ENCODE results near the gene TXNL4A.

TXNL4A gene

DNA sequence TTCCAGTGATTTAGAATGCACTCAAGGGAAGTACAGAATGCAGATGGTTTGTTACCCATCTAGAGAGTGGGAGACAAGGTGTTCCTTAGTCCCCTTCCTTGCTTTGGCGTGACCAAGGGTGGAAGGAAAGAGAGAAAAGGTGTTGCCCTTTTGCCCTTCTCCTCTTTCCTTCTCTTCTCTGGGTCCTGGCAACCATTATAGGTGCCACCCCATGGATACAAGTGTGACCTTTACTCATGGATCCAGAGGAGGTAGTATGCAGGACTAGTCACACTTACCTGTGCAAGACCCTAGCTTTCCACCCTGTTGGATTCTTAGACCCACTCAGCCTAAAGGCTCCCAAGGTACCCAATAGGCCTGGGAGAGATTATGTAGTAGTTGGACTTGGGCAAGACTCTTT is 34.2 kb upstream of the TXNL4A start (continued):
- TF ChIP-seq ZNF24 (tag by site-specific recombination; IDR thresholded peaks at IDR 0.05) (no peak), ZNF548 (tag by site-specific recombination; IDR thresholded peaks at IDR 0.05) (no peak), ZNF747 (tag by site-specific recombination; IDR thresholded peaks at IDR 0.05) (no peak), KLF8 (tag by site-specific recombination; IDR thresholded peaks at IDR 0.05) (no peak), ZNF292 (tag by site-specific recombination; IDR thresholded peaks at IDR 0.05; ENCODE audit: borderline replicate concordance, low read depth) (no peak), ZNF623 (tag by site-specific recombination; IDR thresholded peaks at IDR 0.05) (no peak), ZNF266 (tag by site-specific recombination; IDR thresholded peaks at IDR 0.05; ENCODE audit: low read depth) (no peak), ZNF777 (tag by site-specific recombination; IDR thresholded peaks at IDR 0.05; ENCODE audit: borderline replicate concordance) (no peak), TRIM28 (IDR thresholded peaks at IDR 0.05; ENCODE audit: borderline replicate concordance, low read length) (peak; percentile 100; the same call in 1 of the 2 replicates), ZNF610 (tag by site-specific recombination; IDR thresholded peaks at IDR 0.05; ENCODE audit: borderline replicate concordance) (no peak), GLIS1 (tag by site-specific recombination; IDR thresholded peaks at IDR 0.05) (no peak), ZNF140 (tag by site-specific recombination; IDR thresholded peaks at IDR 0.05) (no peak), ZNF677 (tag by site-specific recombination; IDR thresholded peaks at IDR 0.05) (no peak), ZFP37 (tag by site-specific recombination; IDR thresholded peaks at IDR 0.05) (0 out of 2 replicates have a peak, but pooled peaks have one; percentile 63), ZNF112 (tag by site-specific recombination; IDR thresholded peaks at IDR 0.05) (no peak), ZNF114 (tag by site-specific recombination; IDR thresholded peaks at IDR 0.05) (0 out of 2 replicates have a peak, but pooled peaks have one; percentile 71), ZNF561 (tag by site-specific recombination; IDR thresholded peaks at IDR 0.05; ENCODE audit: borderline replicate concordance) (no peak), ZBTB48 (tag by site-specific recombination; IDR thresholded peaks at IDR 0.05) (no peak), ZNF19 (tag by site-specific recombination; IDR thresholded peaks at IDR 0.05; ENCODE audit: low read depth) (0 out of 2 replicates have a peak, but pooled peaks have one; percentile 14), ZNF169 (tag by site-specific recombination; IDR thresholded peaks at IDR 0.05) (0 out of 2 replicates have a peak, but pooled peaks have one; percentile 66), ZBTB1 (tag by site-specific recombination; IDR thresholded peaks at IDR 0.05) (no peak), ZNF792 (tag by site-specific recombination; IDR thresholded peaks at IDR 0.05) (no peak)
- TF ChIP-seq, protein P1, sequence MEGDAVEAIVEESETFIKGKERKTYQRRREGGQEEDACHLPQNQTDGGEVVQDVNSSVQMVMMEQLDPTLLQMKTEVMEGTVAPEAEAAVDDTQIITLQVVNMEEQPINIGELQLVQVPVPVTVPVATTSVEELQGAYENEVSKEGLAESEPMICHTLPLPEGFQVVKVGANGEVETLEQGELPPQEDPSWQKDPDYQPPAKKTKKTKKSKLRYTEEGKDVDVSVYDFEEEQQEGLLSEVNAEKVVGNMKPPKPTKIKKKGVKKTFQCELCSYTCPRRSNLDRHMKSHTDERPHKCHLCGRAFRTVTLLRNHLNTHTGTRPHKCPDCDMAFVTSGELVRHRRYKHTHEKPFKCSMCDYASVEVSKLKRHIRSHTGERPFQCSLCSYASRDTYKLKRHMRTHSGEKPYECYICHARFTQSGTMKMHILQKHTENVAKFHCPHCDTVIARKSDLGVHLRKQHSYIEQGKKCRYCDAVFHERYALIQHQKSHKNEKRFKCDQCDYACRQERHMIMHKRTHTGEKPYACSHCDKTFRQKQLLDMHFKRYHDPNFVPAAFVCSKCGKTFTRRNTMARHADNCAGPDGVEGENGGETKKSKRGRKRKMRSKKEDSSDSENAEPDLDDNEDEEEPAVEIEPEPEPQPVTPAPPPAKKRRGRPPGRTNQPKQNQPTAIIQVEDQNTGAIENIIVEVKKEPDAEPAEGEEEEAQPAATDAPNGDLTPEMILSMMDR (tag by site-specific recombination; IDR thresholded peaks at IDR 0.05) = no peak
- TF ChIP-seq, protein P2, sequence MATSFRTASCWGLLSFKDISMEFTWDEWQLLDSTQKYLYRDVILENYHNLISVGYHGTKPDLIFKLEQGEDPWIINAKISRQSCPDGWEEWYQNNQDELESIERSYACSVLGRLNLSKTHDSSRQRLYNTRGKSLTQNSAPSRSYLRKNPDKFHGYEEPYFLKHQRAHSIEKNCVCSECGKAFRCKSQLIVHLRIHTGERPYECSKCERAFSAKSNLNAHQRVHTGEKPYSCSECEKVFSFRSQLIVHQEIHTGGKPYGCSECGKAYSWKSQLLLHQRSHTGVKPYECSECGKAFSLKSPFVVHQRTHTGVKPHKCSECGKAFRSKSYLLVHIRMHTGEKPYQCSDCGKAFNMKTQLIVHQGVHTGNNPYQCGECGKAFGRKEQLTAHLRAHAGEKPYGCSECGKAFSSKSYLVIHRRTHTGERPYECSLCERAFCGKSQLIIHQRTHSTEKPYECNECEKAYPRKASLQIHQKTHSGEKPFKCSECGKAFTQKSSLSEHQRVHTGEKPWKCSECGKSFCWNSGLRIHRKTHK (tag by site-specific recombination; IDR thresholded peaks at IDR 0.05) = peak; percentile 43
- TF ChIP-seq, protein P3, sequence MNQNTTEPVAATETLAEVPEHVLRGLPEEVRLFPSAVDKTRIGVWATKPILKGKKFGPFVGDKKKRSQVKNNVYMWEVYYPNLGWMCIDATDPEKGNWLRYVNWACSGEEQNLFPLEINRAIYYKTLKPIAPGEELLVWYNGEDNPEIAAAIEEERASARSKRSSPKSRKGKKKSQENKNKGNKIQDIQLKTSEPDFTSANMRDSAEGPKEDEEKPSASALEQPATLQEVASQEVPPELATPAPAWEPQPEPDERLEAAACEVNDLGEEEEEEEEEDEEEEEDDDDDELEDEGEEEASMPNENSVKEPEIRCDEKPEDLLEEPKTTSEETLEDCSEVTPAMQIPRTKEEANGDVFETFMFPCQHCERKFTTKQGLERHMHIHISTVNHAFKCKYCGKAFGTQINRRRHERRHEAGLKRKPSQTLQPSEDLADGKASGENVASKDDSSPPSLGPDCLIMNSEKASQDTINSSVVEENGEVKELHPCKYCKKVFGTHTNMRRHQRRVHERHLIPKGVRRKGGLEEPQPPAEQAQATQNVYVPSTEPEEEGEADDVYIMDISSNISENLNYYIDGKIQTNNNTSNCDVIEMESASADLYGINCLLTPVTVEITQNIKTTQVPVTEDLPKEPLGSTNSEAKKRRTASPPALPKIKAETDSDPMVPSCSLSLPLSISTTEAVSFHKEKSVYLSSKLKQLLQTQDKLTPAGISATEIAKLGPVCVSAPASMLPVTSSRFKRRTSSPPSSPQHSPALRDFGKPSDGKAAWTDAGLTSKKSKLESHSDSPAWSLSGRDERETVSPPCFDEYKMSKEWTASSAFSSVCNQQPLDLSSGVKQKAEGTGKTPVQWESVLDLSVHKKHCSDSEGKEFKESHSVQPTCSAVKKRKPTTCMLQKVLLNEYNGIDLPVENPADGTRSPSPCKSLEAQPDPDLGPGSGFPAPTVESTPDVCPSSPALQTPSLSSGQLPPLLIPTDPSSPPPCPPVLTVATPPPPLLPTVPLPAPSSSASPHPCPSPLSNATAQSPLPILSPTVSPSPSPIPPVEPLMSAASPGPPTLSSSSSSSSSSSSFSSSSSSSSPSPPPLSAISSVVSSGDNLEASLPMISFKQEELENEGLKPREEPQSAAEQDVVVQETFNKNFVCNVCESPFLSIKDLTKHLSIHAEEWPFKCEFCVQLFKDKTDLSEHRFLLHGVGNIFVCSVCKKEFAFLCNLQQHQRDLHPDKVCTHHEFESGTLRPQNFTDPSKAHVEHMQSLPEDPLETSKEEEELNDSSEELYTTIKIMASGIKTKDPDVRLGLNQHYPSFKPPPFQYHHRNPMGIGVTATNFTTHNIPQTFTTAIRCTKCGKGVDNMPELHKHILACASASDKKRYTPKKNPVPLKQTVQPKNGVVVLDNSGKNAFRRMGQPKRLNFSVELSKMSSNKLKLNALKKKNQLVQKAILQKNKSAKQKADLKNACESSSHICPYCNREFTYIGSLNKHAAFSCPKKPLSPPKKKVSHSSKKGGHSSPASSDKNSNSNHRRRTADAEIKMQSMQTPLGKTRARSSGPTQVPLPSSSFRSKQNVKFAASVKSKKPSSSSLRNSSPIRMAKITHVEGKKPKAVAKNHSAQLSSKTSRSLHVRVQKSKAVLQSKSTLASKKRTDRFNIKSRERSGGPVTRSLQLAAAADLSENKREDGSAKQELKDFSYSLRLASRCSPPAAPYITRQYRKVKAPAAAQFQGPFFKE (tag by site-specific recombination; IDR thresholded peaks at IDR 0.05; ENCODE audit: borderline replicate concordance) = no peak
- TF ChIP-seq, protein P4, sequence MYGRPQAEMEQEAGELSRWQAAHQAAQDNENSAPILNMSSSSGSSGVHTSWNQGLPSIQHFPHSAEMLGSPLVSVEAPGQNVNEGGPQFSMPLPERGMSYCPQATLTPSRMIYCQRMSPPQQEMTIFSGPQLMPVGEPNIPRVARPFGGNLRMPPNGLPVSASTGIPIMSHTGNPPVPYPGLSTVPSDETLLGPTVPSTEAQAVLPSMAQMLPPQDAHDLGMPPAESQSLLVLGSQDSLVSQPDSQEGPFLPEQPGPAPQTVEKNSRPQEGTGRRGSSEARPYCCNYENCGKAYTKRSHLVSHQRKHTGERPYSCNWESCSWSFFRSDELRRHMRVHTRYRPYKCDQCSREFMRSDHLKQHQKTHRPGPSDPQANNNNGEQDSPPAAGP (tag by site-specific recombination; IDR thresholded peaks at IDR 0.05) = no peak
- TF ChIP-seq, protein P5, sequence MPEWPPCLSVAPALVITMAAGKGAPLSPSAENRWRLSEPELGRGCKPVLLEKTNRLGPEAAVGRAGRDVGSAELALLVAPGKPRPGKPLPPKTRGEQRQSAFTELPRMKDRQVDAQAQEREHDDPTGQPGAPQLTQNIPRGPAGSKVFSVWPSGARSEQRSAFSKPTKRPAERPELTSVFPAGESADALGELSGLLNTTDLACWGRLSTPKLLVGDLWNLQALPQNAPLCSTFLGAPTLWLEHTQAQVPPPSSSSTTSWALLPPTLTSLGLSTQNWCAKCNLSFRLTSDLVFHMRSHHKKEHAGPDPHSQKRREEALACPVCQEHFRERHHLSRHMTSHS (tag by site-specific recombination; IDR thresholded peaks at IDR 0.05) = no peak
- TF ChIP-seq, protein P6, sequence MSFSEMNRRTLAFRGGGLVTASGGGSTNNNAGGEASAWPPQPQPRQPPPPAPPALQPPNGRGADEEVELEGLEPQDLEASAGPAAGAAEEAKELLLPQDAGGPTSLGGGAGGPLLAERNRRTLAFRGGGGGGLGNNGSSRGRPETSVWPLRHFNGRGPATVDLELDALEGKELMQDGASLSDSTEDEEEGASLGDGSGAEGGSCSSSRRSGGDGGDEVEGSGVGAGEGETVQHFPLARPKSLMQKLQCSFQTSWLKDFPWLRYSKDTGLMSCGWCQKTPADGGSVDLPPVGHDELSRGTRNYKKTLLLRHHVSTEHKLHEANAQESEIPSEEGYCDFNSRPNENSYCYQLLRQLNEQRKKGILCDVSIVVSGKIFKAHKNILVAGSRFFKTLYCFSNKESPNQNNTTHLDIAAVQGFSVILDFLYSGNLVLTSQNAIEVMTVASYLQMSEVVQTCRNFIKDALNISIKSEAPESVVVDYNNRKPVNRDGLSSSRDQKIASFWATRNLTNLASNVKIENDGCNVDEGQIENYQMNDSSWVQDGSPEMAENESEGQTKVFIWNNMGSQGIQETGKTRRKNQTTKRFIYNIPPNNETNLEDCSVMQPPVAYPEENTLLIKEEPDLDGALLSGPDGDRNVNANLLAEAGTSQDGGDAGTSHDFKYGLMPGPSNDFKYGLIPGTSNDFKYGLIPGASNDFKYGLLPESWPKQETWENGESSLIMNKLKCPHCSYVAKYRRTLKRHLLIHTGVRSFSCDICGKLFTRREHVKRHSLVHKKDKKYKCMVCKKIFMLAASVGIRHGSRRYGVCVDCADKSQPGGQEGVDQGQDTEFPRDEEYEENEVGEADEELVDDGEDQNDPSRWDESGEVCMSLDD (tag by site-specific recombination; IDR thresholded peaks at IDR 0.05) = no peak

All from HEK293 (cell line).